SK-N-MC (cell line): ENCODE data around the gene SDSL.

ENCODE experiments used
- EZH2 ChIP-seq: fragments of 200-600 bp; sonication (generic); IDR thresholded peaks from one replicate; pipeline ENCODE4 v1.6.1; 2017; ENCODE audit warnings: antibody characterized with exemption
- POLR2AphosphoS5 ChIP-seq: IDR thresholded peaks from 2 replicates; pipeline ENCODE4 v1.6.1; 2012; ENCODE audit warnings: mild to moderate bottlenecking, low read depth, low read length, borderline replicate concordance

GRCh38 chr12:113392520-113392919 is 29.7 kb upstream of the SDSL start:
- TF ChIP-seq POLR2AphosphoS5 (no peak), EZH2 (no peak)
